ENCODE data around the gene RAB40B.

The RAB40B gene

GRCh38 chr17:82691714-82692113, 6.8 kb downstream of the RAB40B start:
- no peak for DNase-seq (ENCODE audit: low read depth)

GRCh38 chr17:82690786-82691489, 7.6 kb downstream of the RAB40B start:
- DNase-seq (ENCODE audit: low read depth) = no peak

- DNase-seq (ENCODE audit: low read depth) = no peak
These were observed 9.4 kb downstream of the RAB40B start for GRCh38 chr17:82689077-82689476.

DNA sequence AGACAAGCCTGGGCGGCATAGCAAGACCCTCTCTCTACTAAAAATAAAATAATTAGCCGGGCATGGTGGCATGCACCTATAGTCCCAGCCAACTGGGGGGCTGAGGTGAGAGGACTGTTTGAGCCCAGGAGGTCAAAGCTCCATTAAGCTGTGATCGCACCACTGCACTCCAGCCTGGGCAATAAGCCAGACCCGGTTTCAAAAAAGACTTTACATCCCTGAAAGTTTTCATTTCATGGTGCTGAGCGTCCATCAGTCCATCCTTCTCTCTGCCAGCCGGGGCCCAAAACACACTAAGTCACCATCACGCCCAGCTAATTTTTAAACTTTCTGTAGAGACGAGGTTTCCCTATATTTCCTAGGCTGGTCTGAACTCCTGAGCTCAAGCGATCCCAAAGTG, 10.6 kb downstream of the RAB40B start:
- no peak for DNase-seq (ENCODE audit: low read depth)

- no peak for DNase-seq (ENCODE audit: low read depth)
These were observed 11.1 kb downstream of the RAB40B start for GRCh38 chr17:82687375-82687861.

DNA sequence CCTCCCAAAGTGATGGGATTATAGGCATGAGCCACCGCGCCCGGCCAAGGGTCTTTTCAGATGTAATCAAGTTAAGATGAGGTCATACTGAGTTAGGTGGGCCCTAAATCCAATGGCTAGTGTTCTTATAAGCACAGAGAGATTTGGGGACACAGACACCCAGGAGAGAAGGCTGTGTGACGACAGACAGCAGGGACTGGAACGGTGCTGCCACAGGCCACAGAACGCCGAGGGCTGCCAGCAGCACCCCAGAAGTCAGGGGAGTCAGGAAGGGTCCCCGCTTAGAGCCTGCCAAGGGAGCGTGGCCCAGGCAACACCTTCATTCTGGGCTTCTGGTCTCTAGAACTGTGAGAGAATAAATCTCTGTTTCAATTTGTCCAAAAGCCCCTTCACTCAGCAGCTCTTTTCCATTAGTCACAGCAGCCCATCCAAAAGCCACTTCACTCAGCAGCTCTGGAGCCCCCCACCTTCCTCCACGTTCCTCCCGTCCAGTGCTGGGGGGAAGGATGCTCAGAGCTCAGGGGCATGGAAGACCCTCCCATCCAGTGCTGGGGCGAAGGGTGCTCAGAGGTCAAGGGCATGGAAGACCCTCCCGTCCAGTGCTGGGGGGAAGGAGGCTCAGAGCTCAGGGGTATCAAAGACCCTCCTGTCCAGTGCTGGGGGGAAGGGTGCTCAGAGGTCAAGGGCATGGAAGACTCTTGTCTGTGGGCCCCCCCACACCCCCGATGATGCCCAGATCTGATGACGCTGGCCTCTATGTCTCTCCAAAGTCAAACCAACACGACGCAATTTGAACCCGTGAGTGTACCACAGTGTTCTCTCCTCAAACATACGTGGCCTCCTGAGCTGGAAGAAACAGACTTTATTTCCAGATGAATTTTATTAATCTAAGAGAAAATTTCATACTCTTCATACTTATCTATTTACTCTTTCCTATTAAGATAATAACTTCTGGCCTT, 11.9 kb downstream of the RAB40B start:
- DNase-seq (ENCODE audit: low read depth) = no peak

GRCh38 chr17:82685291-82685690, 13.2 kb downstream of the RAB40B start:
- DNase-seq (ENCODE audit: low read depth) = no peak

DNA sequence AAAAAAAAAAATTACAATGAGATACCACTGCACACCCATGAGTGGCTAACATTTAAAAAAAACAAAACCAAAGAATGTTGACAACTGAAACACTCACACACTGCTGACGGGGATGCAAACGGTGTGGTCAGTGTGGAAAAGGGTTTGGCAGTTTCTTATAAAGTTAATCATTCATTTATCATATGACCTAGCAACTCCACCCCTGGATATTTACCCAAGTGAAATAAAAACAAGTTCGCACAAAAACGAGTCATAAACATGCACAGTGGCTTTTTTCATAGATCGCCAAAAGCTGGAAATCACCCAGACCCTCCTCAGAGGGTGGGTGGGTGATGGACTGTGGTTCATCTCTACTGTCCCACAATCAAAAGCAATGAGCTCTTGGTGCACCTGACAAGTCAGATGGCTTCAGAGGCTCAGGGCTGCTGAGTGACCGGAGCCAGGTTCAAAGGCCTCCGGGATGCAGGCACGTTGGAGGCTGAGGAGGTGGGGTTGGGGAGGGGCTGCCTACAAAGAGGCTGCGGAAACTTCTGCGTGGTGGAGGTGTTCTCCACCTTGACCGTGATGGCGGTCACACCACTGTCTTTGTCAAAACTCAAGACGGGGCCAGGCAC, 14.2 kb downstream of the RAB40B start:
- no peak for DNase-seq (ENCODE audit: low read depth)

DNA sequence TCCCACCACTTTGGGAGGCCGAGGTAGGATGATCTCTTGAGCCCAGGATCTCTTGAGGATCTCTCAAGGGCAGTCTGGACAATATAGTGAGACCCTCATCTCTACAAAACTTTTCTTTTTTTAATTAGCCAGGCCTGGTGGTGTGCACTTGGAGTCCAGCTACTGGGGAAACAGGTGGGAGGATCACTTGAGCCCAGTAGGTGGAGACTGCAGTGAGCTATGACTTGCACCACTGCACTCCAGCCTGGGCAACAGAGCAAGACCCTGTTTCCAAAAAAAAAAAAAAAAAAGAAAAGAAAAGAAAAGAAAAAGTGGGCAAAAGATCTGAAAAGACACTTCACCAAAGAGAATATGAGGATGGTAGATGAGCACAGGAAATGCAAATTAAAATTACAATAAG, 15.0 kb downstream of the RAB40B start:
- DNase-seq (ENCODE audit: low read depth) = no peak

DNA sequence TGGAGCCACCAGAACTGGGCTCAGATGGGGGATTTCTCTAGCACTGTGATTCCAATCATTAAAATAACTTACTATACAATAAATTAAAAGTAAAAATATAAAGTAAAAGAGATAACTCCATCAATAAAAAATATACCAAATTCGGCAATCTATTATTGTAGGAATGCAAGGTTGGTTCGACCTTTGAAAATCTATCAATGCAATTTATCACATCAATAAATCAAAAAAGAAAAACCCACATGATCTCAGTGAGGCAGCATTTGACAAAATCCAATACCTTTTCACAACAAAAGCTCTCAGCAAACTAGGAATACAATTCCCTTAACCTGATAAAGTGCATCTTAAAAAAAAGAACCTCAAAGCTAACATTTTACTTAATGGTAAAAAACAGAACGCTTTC, 17.0 kb downstream of the RAB40B start:
- DNase-seq (ENCODE audit: low read depth) = no peak

- no peak for DNase-seq (ENCODE audit: low read depth)
These were observed 18.7 kb downstream of the RAB40B start for GRCh38 chr17:82679586-82680465.

DNA sequence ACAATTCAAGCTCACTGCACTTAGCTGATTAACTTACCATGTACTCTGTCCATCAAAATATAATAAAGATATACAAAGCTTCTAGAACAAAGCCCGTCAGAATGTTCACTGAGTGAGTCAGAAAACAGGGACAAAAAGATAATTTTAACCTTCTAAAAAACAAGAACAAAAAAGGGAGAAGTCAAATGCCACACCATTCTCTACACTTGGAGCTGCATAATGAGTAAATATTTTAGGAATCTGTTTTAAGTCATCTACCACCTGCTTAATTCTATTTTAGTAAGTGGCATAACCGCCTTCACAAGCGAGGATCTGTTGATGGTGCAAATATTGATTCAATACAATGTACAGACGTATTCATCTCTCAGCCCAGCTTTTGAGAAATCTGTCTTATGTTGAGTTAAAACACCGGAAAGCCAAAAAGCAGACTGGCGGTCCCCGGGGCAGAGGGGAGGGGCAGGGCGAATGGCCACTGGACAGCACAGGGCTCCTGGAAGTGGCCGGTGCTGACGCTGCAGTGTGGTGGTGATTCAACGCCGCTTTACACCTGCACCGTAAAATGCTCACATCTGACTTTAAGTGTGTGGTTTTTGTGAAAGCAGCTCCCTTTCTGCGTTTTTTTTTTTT, 20.1 kb downstream of the RAB40B start:
- DNase-seq (ENCODE audit: low read depth) = no peak

DNA sequence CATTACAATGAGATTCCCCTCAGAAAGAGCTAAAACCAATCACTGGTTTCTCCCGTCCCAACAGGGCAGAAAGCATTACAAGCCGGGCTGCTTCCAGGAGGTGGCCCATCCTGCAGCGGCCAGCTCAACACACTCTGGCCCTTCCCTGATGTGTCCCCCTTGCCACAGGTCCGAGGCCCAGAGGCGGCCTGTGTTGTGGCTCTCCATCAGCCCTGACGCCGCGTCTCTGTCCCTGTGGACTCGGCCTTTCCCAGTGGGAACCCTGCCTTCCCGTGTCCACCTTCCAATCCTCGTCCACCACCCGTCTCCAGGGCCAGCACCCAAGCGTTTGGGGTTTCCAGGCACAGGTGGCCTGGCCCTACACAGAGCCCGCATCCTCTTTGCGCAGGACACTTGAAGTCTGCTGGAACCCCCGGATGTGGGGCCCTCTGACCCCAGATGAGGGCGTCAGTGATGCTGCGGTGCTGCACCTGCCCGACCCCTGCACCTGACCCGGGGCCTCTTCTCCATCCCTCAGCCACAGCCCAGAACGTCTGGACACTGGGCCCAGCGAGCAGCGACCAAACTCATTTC, 21.1 kb downstream of the RAB40B start:
- DNase-seq (ENCODE audit: low read depth) = no peak

- DNase-seq (ENCODE audit: low read depth) = no peak
These were observed 22.8 kb downstream of the RAB40B start for GRCh38 chr17:82675476-82676245.

DNA sequence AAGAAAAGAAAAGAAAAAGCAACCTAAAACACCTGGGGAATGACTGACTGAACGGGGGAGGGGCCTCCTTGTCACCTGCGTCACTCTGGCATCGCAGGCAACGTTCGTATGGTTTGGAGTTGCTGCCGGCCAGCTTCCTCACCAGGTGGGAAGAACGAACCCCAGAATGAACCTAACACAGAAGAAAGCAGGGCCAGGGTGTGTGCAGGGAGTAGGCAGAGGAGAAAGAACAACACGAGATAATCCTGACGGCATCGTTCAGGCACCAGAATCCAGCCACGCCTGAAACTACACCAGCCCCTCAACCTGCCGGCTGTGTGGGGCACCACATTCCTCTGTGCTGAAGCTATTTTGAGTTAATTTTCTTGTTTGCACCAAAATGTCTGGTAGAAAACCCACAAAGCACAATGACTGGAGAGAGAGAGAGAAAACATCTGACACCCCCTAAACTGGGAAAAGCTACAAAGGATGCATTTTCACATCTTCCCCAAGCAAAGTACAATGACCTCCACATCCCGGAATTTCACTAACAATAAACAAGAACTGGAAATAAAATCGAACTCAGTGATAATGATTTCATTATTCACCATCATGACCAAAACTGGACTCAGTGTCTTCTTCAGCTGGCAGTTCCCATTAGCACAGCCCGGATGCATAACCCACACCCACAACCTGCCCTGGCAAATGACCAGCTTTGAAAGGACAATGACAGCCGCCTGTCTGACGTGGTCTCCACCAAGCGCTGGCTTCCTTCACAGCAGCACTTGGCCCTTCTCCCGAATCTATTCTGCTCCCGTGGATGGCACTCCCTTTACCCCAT, 23.6 kb downstream of the RAB40B start:
- no peak for DNase-seq (ENCODE audit: low read depth)

GRCh38 chr17:82670661-82671450, 27.6 kb downstream of the RAB40B start:
- DNase-seq (ENCODE audit: low read depth) = no peak

- DNase-seq (ENCODE audit: low read depth) = peak; percentile 78
These were observed 29.8 kb downstream of the RAB40B start for GRCh38 chr17:82668631-82669099.

- no peak for DNase-seq (ENCODE audit: low read depth)
These were observed 30.4 kb downstream of the RAB40B start for GRCh38 chr17:82668024-82668630.

All from EH (cell line).